K562 (cell line): ENCODE measurements around the gene TYRO3.

Source experiments
- CBX5 ChIP-seq: IDR thresholded peaks from 2 replicates; pipeline ENCODE4 v1.6.1; 2014; ENCODE audit warnings: low read depth, borderline replicate concordance
- CHD2 ChIP-seq: IDR thresholded peaks from 2 replicates; pipeline ENCODE4 v1.6.1; 2011; ENCODE audit warnings: low read depth, low read length
- PHF8 ChIP-seq: fragments of 200-600 bp; sonication (generic); IDR thresholded peaks from 2 replicates; pipeline ENCODE4 v1.6.1; 2012; ENCODE audit warnings: mixed run types, mild to moderate bottlenecking, inconsistent platforms, low read length, moderate library complexity, borderline replicate concordance
- POLR2A ChIP-seq: fragments of 450-650 bp; conservative IDR thresholded peaks from 2 replicates; pipeline ENCODE4 v1.6.1; 2016
- SMARCA4 ChIP-seq: fragments of 450-650 bp; IDR thresholded peaks from 2 replicates; pipeline ENCODE4 v1.6.1; 2016
- TF ChIP-seq, protein P1 (sequence below): fragments of 250-450 bp; sonication (Bioruptor Pico); IDR thresholded peaks from 2 replicates; pipeline ENCODE4 v1.4.0; 2020; ENCODE audit warnings: mild to moderate bottlenecking, moderate library complexity

DNA sequence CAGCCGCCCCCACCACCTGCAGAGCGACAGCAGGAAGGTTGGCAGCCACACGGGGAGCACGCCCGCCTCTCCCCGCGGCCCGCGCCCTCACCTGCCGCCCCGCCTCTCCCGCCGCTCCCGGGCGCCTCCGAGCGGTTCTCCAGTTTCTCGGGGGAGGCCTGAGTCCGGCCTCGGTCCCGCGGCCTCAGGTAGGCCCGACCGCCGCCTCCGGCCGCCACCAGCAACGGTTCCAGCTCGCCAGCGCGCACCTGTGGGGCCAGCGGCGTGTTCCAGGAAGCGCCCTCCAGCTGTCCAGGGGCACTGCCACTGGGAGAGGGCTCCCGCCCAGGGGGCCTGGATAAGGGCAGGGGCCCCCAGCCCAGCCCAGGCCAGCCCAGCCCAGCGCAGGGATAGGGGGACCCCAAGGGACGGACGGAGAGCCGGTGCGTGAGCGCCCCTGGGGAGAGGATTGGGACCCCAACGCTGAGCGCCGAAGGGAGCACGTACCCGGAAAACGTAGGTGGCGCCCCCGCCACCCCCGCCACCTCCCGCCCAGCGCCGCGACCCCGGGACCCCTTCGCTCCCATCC, 47.6 kb upstream of the TYRO3 start:
- TF ChIP-seq CBX5 (no peak), SMARCA4 (no peak), CHD2 (no peak), POLR2A (no peak), PHF8 (no peak)
- TF ChIP-seq, protein P1, sequence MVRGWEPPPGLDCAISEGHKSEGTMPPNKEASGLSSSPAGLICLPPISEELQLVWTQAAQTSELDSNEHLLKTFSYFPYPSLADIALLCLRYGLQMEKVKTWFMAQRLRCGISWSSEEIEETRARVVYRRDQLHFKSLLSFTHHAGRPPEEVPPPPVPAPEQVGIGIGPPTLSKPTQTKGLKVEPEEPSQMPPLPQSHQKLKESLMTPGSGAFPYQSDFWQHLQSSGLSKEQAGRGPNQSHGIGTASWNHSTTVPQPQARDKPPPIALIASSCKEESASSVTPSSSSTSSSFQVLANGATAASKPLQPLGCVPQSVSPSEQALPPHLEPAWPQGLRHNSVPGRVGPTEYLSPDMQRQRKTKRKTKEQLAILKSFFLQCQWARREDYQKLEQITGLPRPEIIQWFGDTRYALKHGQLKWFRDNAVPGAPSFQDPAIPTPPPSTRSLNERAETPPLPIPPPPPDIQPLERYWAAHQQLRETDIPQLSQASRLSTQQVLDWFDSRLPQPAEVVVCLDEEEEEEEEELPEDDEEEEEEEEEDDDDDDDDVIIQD: no peak
